Renal cortex interstitium (tissue), 11 donors: ENCODE data around the gene KIAA0825. TPM values are rescaled to one million over a fixed set of nuclear protein-coding genes. Genes with fewer than 3 reads are reported as not detected.

Experiments
- DNase-seq, 11 donors: peaks; one replicate each; pipeline ENCODE4 v3.0.0-alpha.2; 2013; ENCODE audit warnings: low read depth in 9 of 11, low spot score in 4 of 11; ENCODE audit errors: extremely low read depth in 1 of 11
- polyA plus RNA-seq, 3 donors: library from polyadenylated mRNA; unstranded; fragments of 120-200 nt; gene quantifications; one replicate each; pipeline ENCODE4 v1.2.1, GENCODE V29; 2013; ENCODE audit not compliant: insufficient read length in 3 of 3

The KIAA0825 gene
- polyA plus RNA-seq, 3 donors = 4.1 to 5.0 (median 4.6) TPM

- DNase-seq = no peak
These were observed 221.7 kb downstream of the KIAA0825 start for GRCh38 chr5:94396687-94397086.

- no peak for DNase-seq
These were observed 222.9 kb downstream of the KIAA0825 start for GRCh38 chr5:94395468-94395867.

- DNase-seq = no peak
These were observed 226.4 kb downstream of the KIAA0825 start for GRCh38 chr5:94391996-94392395.

GRCh38 chr5:94389515-94389899 is 228.9 kb downstream of the KIAA0825 start:
- DNase-seq = no peak

- no peak for DNase-seq
These were observed 229.5 kb downstream of the KIAA0825 start for GRCh38 chr5:94388773-94389514.

- DNase-seq = no peak
These were observed 232.6 kb downstream of the KIAA0825 start for GRCh38 chr5:94385767-94386166.

- DNase-seq = no peak
These were observed 240.3 kb downstream of the KIAA0825 start for GRCh38 chr5:94378062-94378461.

- no peak for DNase-seq
These were observed 241.6 kb downstream of the KIAA0825 start for GRCh38 chr5:94376672-94377345.

GRCh38 chr5:94375801-94376200 is 242.6 kb downstream of the KIAA0825 start:
- DNase-seq = no peak

GRCh38 chr5:94374336-94374735 is 244.1 kb downstream of the KIAA0825 start:
- no peak for DNase-seq

GRCh38 chr5:94367900-94368299 is 250.5 kb downstream of the KIAA0825 start:
- no peak for DNase-seq

- no peak for DNase-seq
These were observed 251.6 kb downstream of the KIAA0825 start for GRCh38 chr5:94366811-94367210.

GRCh38 chr5:94362857-94363256 is 255.5 kb downstream of the KIAA0825 start:
- DNase-seq = no peak

- no peak for DNase-seq
These were observed 256.3 kb downstream of the KIAA0825 start for GRCh38 chr5:94361832-94362796.

- DNase-seq = no peak
These were observed 257.2 kb downstream of the KIAA0825 start for GRCh38 chr5:94361161-94361560.

- no peak for DNase-seq
These were observed 257.8 kb downstream of the KIAA0825 start for GRCh38 chr5:94360382-94361130.

GRCh38 chr5:94359880-94360279 is 258.5 kb downstream of the KIAA0825 start:
- no peak for DNase-seq

- no peak for DNase-seq
These were observed 262.6 kb downstream of the KIAA0825 start for GRCh38 chr5:94355811-94356210.
